Measurements from ENCODE around the gene CDKAL1.

DNA sequence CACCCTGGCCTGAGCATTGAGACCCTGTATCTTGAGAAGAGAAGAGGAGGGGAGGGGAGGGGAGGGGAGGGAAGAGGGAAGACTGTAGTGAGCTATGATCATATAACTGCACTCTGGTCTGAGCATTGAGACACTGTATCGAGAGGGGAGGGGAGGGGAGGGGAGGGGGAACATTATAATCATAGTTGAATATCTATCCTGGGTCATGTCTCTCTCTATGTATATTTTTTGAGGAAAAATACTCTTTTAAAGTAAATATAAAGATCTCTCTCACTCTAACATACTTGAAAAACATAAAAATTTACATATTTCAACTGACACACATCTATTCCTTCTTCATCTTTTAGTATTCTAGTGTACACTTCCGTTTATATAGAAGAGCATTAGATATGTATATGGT lies 431.0 kb downstream of the CDKAL1 start:
- TF ChIP-seq, protein P1, sequence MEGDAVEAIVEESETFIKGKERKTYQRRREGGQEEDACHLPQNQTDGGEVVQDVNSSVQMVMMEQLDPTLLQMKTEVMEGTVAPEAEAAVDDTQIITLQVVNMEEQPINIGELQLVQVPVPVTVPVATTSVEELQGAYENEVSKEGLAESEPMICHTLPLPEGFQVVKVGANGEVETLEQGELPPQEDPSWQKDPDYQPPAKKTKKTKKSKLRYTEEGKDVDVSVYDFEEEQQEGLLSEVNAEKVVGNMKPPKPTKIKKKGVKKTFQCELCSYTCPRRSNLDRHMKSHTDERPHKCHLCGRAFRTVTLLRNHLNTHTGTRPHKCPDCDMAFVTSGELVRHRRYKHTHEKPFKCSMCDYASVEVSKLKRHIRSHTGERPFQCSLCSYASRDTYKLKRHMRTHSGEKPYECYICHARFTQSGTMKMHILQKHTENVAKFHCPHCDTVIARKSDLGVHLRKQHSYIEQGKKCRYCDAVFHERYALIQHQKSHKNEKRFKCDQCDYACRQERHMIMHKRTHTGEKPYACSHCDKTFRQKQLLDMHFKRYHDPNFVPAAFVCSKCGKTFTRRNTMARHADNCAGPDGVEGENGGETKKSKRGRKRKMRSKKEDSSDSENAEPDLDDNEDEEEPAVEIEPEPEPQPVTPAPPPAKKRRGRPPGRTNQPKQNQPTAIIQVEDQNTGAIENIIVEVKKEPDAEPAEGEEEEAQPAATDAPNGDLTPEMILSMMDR (IDR thresholded peaks at IDR 0.05), result no peak
- no peak for TF ChIP-seq POLR2A (IDR thresholded peaks at IDR 0.05)
